ENCODE results near the gene RCAN2.

Gene RCAN2

DNA sequence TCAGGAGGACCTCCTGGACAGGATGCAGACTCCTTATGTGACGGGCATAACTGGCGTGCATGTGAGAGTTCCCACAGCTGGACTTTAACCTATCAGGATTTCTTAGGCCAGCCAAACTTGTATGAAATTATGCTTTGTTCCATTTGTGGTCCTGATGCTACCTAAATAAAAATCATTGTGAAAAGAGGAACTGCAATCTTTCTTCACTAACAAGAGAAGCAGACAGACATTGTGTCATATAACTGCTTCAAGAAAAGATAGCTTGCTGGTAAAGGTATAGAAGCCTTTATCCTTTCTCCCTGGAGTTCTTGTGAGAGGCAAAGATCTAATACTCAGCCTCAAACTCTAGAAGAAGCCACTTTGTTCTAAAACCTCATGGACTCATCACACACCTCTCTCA, 233.0 kb downstream of the RCAN2 start:
- no peak overlapping the region for H3K4me3 ChIP-seq (replicated peaks; ENCODE audit: low read depth, low read length)
- no peaks in the 10 kb centered on the region for H3K27me3 ChIP-seq (replicated peaks; ENCODE audit: control insufficient read depth, insufficient read depth, low read length)
- H3K36me3 ChIP-seq (ENCODE audit: control insufficient read depth, insufficient read depth, low read length) = no peaks in the 10 kb centered on the region
- DNase-seq (ENCODE audit: extremely low read depth, insufficient read length) = no peak
- TF ChIP-seq CTCF (IDR thresholded peaks at IDR 0.05; ENCODE audit: insufficient read depth, low read length, poor library complexity, severe bottlenecking) = no peak

- Histone ChIP-seq H3K27me3 (replicated peaks; ENCODE audit: control insufficient read depth, insufficient read depth, low read length) (no peaks in the 10 kb centered on the region), H3K4me3 (replicated peaks; ENCODE audit: low read depth, low read length) (no peak overlapping the region), H3K36me3 (ENCODE audit: control insufficient read depth, insufficient read depth, low read length) (no peaks in the 10 kb centered on the region)
- TF ChIP-seq CTCF (IDR thresholded peaks at IDR 0.05; ENCODE audit: insufficient read depth, low read length, poor library complexity, severe bottlenecking) = no peak
- no peak for DNase-seq (ENCODE audit: extremely low read depth, insufficient read length)
These were observed 235.7 kb downstream of the RCAN2 start for GRCh38 chr6:46255528-46255927.

- TF ChIP-seq CTCF (IDR thresholded peaks at IDR 0.05; ENCODE audit: insufficient read depth, low read length, poor library complexity, severe bottlenecking) = no peak
- Histone ChIP-seq H3K4me3 (replicated peaks; ENCODE audit: low read depth, low read length) (no peak overlapping the region), H3K36me3 (ENCODE audit: control insufficient read depth, insufficient read depth, low read length) (no peaks in the 10 kb centered on the region), H3K27me3 (replicated peaks; ENCODE audit: control insufficient read depth, insufficient read depth, low read length) (no peaks in the 10 kb centered on the region)
- DNase-seq (ENCODE audit: extremely low read depth, insufficient read length) = no peak
These were observed 236.3 kb downstream of the RCAN2 start for GRCh38 chr6:46254946-46255345.

GRCh38 chr6:46254331-46254730, 236.9 kb downstream of the RCAN2 start:
- H3K27me3 ChIP-seq (replicated peaks; ENCODE audit: control insufficient read depth, insufficient read depth, low read length) = no peaks in the 10 kb centered on the region
- no peak overlapping the region for H3K4me3 ChIP-seq (replicated peaks; ENCODE audit: low read depth, low read length)
- no peak for TF ChIP-seq CTCF (IDR thresholded peaks at IDR 0.05; ENCODE audit: insufficient read depth, low read length, poor library complexity, severe bottlenecking)
- no peak for DNase-seq (ENCODE audit: extremely low read depth, insufficient read length)
- no peaks in the 10 kb centered on the region for H3K36me3 ChIP-seq (ENCODE audit: control insufficient read depth, insufficient read depth, low read length)

GRCh38 chr6:46251583-46252339, 239.5 kb downstream of the RCAN2 start:
- H3K27me3 ChIP-seq (replicated peaks; ENCODE audit: control insufficient read depth, insufficient read depth, low read length) = peaks cover under 1% of the 10 kb centered on the region
- TF ChIP-seq CTCF (IDR thresholded peaks at IDR 0.05; ENCODE audit: insufficient read depth, low read length, poor library complexity, severe bottlenecking) = no peak
- DNase-seq (ENCODE audit: extremely low read depth, insufficient read length) = no peak
- no peaks in the 10 kb centered on the region for H3K36me3 ChIP-seq (ENCODE audit: control insufficient read depth, insufficient read depth, low read length)
- no peak overlapping the region for H3K4me3 ChIP-seq (replicated peaks; ENCODE audit: low read depth, low read length)

DNA sequence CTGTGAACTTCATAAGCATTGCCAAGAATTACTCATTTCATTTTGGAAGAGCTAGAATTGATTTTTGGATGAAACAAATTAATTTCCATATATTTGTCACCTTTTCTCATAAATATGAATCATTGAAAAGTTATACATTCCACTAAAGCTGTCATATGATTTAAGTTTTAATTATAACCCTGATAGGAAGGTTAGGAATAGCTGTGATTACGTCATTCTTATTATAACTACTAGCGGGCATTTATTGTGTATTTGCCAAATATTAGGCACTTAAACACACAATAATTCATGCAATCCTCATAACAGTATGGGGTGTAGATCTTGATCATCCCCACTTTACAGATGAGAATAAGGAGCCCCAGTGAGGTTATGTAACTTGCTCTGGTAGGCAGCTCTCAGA, 243.1 kb downstream of the RCAN2 start:
- Histone ChIP-seq H3K27me3 (replicated peaks; ENCODE audit: control insufficient read depth, insufficient read depth, low read length) (peaks cover 1% of the 10 kb centered on the region), H3K4me3 (replicated peaks; ENCODE audit: low read depth, low read length) (no peak overlapping the region), H3K36me3 (ENCODE audit: control insufficient read depth, insufficient read depth, low read length) (no peaks in the 10 kb centered on the region)
- TF ChIP-seq CTCF (IDR thresholded peaks at IDR 0.05; ENCODE audit: insufficient read depth, low read length, poor library complexity, severe bottlenecking) = no peak
- no peak for DNase-seq (ENCODE audit: extremely low read depth, insufficient read length)

Data from GM06990 (cell line).